ENCODE measurements around the gene PGS1.
A peak's percentile ranks its signal among the peaks of the same experiment; 100 is the strongest.

The PGS1 gene

DNA sequence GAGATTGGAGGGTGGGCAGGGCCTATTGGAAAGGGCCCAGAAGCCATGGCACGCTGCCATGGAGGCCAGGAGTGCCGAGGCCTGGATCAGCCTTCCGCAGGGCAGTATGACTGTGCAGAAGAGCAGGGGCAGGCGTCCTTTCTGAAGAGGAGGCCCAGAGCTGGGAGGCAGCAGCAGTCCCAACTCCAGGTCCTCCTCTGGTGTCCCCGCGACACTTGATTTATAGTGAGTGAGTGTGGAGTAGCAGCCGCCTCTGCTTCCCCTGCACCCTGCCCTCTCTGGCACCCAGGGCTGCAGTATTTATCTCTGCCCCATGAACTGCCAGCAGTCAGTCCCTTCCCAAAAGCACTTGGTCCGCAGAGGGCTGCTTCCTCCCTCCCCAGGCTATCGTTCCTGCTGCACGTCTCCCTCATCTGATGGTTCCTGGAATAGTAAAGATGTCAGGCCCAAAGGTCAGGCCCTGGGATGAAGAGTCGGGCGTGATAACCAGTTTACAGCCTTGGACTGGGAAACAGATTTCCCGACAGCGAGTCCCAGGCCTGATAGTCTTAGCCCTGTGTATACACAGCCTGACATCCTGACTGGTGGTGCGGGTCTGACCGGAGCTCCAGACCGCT lies 32.9 kb downstream of the PGS1 start:
- DNase-seq, result no peak

DNA sequence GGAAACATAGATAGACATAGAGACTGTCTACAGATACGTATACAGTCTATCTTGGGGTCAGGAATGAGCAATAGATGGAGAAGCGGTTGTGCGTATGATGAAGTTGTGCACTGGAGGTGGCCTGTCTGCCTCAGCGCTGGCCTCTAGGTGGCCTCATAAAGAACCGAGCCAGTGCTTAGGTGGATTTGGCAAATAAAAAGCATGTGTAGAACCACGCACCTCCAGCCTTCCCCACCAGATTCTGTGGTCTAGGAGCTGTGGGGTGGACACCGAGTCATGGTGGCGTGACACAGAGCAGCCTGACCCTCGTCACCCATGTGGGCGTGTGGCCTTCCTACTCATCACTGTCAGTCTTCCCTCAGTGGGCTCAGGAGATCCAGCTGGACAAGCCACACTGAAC lies 34.0 kb downstream of the PGS1 start:
- peak; percentile 90 to 93 (median 92) for DNase-seq

DNA sequence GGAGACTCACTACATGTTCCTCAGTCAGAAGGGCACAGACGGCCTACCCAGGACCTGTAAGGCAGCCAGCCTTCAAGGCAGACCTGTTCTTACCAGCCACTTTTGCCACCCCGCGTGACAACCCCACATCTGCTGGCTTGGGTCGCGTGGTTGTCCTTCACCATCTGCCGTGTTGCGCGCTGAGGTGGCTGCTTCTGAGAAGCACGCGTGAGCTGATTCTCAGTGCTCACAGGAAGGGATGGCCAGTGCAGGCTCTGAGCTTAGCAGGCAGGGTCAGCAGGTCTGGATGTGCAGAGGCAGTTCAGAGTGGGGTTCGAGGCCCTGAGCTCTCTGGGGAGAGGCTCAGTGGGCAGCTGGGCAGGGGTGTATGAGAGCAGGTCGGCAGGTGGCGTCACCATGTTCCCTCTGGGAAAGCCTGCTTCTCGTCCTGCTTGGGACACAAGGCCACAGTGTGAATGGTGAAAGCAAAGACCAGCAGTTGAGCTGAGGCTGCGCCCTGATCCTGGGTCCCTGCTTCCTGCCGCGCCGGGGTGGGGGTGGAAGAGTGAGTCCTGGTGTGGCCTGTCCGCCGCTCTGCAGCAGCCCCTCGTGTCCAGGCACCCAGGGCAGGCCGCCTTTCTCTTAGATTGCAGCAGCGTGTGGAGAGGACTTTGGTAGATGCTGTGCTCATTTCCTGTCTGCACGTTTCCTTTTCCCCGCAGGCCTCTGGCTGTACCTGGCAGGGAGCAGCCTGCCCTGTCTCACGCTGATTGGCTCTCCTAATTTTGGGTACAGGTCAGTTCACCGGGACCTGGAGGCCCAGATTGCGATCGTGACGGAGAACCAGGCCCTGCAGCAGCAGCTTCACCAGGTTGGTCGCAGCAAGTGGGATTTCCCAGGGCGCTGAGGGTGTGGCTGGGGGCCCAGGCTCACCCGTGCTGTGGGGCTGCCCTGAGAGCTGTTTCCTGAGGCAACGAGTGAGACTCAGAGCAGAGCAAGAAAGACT lies 36.0 kb downstream of the PGS1 start:
- DNase-seq, result no peak

DNA sequence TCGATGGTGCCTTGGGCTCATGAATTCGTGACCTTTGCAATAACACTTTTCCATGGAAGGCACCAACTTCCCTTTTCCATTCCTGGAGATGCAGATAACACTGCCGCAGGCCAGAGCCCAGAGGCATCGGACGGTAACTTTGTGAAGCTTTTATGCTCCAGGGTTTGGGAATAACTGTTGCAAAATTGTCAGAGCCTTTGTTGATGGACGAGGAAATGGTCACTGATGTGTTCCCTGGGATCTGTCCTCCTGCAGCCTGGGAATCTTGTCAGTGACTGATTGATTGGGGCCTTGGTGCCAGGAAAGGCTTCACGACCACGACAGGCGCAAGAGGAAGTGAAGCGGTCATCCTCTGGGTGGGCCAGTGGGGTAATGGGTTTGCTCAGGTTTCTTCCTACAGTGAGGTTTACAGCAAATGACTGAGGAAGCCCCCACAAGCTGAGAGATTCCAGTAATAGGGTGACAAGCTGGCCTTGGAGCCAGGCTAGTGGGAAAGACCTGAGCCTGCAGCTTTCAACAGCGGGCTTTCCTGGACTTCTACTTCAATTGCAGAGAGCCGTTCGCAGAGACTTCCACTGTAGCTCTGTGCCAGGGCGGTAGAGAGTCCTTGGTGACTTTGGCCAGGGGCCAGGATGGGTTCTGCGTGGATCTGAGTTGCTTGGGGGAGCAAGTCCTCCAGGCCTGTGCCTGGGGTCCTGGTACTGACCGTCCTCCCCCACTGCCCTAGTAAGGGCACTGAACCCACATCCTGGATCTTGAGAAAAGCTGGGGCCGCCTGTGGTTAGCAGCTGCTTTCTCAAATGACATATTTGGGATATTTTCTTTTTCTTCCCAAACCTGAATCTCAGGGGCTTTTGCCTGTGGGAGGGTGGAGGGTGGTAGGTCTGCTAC lies 37.6 kb downstream of the PGS1 start:
- peak; percentile 26 to 64 (median 40) for DNase-seq

DNA sequence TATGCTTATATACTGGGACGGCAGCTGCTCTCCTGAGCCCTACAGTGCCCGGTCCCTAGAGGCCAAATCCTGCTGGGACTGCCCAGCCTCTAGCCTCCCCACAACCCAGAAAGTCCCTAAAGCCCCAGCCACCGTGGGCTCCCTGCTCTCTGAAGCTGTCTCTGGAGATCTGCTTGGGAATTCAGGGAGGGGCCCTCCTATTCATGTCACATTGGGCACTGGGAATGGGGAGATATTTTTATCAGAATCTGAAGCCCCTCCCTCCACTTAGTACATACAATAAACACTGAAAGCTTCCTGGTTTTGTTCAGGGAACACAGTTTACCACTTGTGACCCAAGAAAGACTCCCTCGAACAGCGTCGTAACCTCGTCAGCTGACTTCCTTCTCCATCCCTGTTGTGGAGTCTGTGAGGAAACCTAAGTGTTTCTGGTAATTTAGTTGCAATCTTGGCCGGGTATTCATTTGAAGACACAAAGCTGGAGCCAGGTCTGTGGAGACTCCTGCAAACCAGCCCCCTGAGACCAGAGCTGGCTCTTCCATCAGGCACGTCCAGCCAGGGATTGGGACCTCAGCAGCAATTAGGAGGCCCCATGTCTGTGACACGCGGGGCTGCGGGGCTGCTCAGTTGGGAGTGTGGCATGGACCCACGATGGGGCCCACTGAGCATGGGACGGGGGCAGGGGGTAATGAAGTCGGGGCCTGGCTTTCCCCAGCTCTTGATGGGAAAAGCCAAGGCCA lies 38.5 kb downstream of the PGS1 start:
- peak; percentile 80 to 90 (median 83) for DNase-seq

DNA sequence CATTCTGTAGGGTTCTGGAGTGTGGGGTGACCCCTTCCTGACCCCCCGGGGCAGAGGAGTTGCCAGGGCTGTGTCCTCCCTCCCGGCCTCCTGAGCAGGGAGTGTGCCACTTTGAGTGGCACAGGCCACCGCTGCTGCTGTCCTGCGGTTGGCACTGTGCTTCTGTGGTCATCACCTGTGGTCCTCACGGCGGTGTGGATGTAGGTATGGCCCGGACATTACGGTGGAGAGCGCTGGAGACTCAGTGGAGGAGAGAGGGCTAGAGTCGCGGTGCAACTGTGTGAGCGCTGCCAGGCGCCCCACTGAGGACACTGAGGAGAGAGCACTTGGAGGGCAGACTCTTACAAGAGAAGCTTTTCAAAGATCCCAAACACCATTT lies 39.1 kb downstream of the PGS1 start:
- DNase-seq, result no peak

DNA sequence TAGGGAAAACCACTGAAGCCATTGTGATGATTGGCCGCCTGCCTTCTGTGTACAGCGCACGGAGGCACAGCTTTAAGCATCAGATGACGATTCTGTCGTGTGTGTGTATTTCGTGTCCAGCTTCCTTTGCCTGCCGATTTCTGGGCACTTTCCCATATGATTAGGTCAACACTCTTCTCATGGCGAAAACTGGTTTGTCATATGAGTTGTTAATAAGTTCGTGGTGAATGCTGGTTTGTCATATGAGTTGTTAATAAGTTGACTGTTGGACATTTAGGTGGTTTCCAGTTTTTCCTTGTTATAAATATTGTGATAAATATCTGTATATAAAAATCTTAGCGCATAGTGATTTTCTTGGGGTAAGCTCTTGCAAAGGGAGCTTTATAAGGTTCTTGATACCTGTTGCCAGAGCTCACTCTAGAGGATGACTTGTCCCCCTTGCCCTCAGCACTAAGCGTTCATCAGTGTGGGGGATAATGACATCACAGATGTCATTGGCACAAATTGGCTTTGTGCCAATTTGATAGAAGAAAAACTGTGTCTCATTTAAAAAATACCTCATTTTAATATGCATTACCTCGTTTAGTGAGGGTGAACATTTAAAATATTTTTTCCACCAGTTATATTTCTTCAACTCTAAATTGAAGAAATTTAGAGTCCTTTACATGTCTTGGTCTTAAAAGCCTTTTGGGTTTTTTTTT lies 40.0 kb downstream of the PGS1 start:
- DNase-seq, result peak; percentile 53 to 83 (median 59)

DNA sequence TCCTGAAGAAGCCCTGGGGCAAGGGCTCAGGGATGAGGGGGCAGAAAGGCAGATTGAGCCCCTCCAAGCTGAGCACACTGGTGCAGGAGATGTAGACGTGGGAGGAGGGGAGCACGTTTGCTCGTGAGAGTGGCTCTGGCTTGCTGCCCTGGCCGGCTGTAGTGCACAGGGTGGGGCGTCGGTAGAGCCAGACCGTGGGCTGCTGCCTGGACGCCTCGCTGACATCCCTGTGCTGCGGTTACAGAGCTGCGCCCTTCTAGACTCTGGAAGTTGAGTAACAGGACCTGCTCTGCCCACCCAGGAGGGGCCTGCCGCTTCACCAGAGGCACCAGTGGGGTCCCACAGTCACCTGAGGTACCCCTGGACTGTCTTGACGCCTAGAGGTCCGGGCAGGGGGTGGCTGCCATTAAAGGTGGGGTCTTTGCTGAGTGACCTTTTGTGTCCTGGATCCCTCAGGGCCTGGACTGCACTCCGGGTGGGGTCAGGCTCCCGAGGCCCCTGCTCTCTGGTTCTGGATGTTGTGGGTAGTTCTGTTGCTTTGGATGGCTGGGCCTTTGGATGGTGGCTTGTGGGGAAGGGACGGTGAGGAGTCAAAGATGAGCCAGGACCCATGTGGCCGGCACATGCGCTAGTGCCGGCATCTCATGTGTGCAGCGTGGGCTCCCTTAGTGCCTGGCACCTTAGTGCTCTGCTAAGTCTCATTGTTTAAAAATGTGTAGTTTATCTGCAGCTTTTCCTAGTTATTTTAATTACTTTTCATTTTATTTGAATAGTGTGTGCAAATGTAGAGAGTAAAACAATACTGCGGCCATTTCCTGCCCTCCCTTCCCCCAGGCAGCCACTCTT lies 41.7 kb downstream of the PGS1 start:
- DNase-seq, result no peak

DNA sequence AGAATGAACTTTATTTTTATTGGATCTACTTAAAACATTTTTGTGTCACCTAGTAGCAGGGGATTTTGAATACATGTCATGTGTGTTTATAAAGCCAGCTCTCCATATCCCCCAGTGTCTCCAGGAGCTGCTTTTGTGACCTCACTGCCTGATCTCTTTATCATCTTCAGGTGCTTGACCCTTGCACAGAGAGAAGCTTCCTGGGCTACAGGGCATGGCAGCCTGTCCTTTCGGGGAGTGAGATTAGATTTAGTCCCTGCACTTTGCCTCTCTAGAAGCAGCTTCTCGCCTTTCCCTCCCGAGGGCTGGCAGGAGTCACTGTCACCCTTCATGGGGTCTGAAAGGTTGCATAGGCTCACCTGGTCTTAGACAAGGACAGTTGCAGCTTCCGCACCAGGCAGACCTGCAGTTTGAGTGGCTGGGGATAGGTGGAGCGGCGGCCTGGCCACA lies 42.7 kb downstream of the PGS1 start:
- no peak for DNase-seq

DNA sequence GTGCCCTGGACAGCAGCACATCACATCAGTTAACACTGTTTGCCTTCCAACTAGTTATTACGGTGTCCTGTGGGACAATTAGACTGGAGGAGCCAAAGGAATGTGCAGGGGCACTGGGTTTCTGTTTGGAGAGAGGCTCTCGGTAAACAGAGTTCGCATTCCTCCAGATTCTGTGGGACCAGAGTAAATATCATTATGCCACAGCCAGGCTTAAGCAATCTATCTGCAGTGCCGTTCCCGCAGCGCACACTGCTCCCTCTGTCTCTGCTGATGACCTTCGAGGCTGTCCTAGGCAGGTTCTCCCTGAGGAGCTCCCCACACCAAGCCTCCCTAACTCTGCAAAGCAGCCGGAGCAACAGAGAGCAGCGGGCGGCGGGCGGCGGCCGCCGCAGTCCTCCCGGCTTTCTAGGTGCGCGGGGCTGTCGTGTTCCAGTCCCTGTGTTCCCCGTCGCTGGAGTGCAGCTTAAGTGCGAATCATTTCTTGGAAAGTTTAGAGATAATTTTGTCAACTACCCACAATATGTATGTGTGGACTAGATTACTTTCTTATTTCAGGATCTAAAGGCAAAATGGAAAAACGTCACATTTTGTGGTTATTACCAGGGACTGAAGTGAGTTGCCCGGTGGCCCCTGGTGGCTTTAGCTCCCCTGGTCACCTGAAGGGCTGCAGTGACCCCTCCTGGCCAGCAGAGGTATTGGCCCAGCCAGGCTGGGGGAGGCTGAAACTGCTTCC lies 43.3 kb downstream of the PGS1 start:
- peak; percentile 83 to 89 (median 85) for DNase-seq

DNA sequence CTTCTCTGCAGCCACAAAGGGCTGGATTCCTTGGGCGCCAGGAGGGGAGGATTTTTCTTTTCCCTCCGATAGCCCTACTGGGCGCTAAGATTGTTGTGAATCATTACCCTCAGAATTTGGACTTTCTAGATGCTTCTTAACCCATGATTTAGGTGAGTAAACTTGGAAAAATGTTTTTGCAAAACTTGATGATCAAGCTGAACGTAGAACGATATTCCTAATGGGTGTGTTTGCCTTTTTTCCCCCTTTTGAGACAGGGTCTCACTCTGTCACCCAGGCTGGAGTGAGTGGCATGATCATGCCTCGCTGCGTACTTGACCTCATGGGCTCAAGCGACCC lies 43.8 kb downstream of the PGS1 start:
- DNase-seq, result no peak

DNA sequence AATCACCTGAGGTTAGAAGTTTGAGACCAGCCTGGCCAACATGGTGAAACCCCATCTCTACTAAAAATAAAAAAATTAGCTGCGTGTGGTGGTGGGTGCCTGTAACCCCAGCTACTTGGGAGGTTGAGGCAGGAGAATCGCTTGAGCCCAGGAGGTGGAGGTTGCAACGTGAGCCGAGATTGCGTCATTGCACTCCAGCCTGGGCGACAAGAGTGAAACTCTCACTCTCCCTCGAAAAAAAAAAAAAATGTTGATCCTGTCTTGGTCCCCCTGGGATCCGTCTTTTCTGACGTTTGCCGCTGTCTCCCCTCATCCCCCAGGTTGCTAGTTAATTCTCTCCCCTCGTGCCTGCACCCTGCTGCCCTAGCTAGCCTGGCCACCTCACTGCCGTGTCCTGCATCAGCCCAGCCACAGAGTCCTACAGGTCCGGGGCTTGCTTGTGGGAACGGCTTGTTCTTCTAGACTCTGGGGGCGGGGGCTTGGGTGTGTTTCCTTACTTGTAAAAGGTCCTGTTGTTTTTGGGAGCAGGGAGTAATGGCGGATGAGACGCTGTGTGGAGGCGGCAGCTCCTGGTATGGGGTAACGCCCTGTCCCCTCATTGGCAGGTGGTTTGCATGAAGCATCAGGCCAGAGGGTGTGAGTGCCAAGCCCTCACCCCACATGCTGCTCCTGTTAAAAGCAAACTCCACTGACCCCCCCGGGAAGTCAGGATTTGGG lies 44.6 kb downstream of the PGS1 start:
- no peak for DNase-seq

DNA sequence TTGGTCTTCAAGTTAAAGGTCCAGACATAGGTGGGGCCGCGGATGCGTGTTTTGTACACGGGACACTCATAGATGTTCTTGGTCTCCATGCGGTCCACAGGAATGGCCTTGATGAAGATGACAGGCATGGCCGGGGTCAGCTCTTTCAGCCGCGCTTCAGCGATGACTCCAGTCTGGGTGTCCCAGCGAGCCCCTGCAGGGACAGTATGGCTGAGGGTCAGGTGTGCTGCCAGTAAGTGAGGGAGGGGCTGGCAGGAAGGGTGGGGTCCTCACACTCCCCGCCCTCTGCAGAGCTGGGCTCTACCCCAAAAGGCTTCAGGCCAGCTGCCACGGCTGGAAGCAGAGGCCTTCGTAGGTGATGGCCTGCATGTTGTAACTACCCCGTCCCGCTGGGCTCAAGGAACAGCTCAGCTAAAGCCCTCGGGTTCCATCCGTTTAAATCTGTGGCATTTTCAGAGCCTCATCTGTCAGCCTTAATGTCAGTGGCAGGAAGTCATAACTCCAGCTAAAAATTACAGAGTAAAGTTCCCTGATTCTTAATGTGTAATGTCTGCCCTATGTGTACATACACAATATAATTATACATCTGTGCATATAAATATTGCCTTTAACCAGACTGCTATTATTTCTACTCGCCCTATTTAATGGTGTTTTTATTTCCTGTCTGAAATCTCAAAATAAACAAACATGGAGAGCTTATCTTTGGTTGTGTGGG lies 45.7 kb downstream of the PGS1 start:
- no peak for DNase-seq

DNA sequence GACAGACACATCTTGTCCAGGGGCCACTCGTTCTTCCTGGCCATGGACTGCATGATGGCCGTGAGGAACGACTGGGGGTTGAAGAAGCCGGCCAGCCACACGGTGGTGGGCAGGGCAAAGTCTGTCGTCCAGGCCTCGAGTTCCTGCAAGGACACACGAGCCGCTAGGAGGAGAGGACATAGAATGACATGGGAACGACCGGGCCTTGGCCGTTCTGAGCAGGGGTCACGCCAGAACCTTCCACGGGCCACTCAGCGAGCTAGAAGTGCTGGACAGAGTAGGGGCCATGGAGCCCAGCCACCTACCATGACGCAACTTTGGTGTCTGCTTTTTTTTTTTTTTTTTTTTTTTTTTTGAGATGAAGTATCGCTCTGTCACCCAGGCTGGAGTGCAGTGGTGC lies 47.0 kb downstream of the PGS1 start:
- DNase-seq, result no peak

DNA sequence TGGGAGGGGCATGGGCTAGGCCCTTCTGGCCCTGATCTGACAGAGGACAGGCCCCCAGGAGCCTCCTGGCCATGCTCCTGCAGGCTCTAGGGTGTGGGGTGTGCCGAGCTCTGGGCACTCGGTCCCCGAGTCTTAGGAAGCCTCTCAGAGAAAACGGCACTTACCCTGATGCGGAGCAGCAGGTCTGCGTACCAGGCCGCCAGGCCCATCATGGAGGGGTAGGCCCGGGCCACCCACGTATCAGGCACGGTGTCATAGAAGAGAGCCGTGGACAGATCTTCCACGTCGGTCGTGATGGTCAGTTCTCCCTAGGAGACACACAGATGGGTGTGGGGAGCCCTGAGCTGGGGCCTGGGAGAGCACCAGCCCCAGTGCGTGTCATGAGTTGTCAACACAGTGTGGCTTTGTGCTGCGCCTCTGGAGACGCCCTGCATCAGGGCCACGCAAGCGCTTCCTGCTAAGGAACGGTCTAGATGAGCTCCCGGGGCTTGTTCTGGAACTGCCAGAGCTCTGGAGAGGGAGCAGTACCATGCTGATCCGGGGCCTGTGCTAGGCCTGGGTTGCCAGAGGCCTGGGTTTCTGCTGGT lies 47.9 kb downstream of the PGS1 start:
- no peak for DNase-seq

DNA sequence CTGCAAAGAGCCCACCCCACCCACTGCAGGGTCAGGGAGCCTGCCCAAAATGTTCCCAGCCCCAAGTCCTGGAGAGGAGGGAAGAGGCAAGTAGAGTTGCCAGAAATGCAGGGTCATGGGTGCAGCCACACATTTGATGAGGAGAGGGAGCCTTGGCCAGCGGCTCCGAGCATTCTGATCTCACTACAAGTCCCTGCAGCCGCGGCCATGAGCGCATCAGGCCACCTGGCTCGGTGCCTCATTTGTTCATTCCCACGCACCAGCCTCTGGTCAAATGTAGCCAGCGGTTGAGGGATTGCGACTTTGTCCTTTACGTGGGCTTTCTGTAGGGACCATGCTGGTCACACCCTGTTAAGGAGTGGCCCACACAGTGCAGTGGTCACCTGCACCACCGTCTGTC lies 48.7 kb downstream of the PGS1 start:
- no peak for DNase-seq

DNA sequence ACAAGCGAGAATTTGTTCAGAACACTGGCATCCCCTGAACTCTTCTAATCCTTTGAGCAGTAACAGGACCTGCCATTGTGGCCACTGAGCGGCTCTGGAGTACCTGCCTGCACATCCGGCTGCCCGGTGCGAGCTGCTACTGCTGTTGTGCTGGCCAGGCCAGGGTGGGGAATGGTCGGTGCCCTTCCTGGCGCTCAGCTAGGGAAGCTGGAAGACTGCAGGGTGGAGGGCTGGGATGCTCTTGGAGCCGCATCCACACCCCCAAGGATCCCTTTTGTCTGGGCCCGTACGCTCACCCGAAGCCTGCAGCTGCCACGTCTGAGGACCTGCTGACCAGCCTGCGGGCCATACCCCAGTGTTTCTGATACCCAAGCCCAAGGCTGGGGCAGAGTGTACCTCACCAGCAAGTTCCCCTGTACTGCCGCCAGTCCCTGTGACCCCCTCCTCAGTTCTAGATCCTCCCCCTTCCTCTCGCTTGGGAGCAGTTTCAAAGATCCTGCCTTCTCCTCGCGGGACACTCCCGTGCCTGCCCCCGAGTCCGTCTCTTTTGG lies 49.7 kb downstream of the PGS1 start:
- no peak for DNase-seq

All from suppressor macrophage treated with lipopolysaccharide for 1 hour (primary cell).